ENCODE data around the gene RNU6-1.

The RNU6-1 gene

GRCh38 chr15:67857220-67857619 lies 17.4 kb upstream of the RNU6-1 start:
- DNase-seq (ENCODE audit: low spot score), result no peak

- no peak for DNase-seq (ENCODE audit: low spot score)
Measured at GRCh38 chr15:67855842-67856241, 16.0 kb upstream of the RNU6-1 start.

GRCh38 chr15:67854358-67854757 lies 14.5 kb upstream of the RNU6-1 start:
- DNase-seq (ENCODE audit: low spot score), result no peak

GRCh38 chr15:67853454-67853853 lies 13.6 kb upstream of the RNU6-1 start:
- DNase-seq (ENCODE audit: low spot score), result no peak

- DNase-seq (ENCODE audit: low spot score), result no peak
Measured at GRCh38 chr15:67852418-67852817, 12.6 kb upstream of the RNU6-1 start.

- DNase-seq (ENCODE audit: low spot score), result no peak
Measured at GRCh38 chr15:67850994-67851571, 11.2 kb upstream of the RNU6-1 start.

GRCh38 chr15:67850336-67850735 lies 10.5 kb upstream of the RNU6-1 start:
- DNase-seq (ENCODE audit: low spot score), result no peak

GRCh38 chr15:67849538-67849937 lies 9.7 kb upstream of the RNU6-1 start:
- no peak for DNase-seq (ENCODE audit: low spot score)

GRCh38 chr15:67845974-67846373 lies 6.1 kb upstream of the RNU6-1 start:
- no peak for DNase-seq (ENCODE audit: low spot score)

GRCh38 chr15:67843571-67844387 lies 3.9 kb upstream of the RNU6-1 start:
- no peak for DNase-seq (ENCODE audit: low spot score)

- DNase-seq (ENCODE audit: low spot score), result no peak
Measured at GRCh38 chr15:67843092-67843501, 3.3 kb upstream of the RNU6-1 start.

- DNase-seq (ENCODE audit: low spot score), result no peak
Measured at GRCh38 chr15:67841513-67841762, 1.6 kb upstream of the RNU6-1 start.

- DNase-seq (ENCODE audit: low spot score), result no peak
Measured at GRCh38 chr15:67840749-67841512, 1.1 kb upstream of the RNU6-1 start.

GRCh38 chr15:67839499-67839928 lies 331 bp downstream of the RNU6-1 start:
- peak; percentile 67 for DNase-seq (ENCODE audit: low spot score)

GRCh38 chr15:67838789-67839332 lies 984 bp downstream of the RNU6-1 start:
- DNase-seq (ENCODE audit: low spot score), result peak; percentile 67

- DNase-seq (ENCODE audit: low spot score), result no peak
Measured at GRCh38 chr15:67836955-67837354, 2.9 kb downstream of the RNU6-1 start.

- DNase-seq (ENCODE audit: low spot score), result peak; percentile 60
Measured at GRCh38 chr15:67836477-67836876, 3.4 kb downstream of the RNU6-1 start.

GRCh38 chr15:67836134-67836455 lies 3.8 kb downstream of the RNU6-1 start:
- no peak for DNase-seq (ENCODE audit: low spot score)

- no peak for DNase-seq (ENCODE audit: low spot score)
Measured at GRCh38 chr15:67835297-67836133, 4.3 kb downstream of the RNU6-1 start.

- DNase-seq (ENCODE audit: low spot score), result no peak
Measured at GRCh38 chr15:67834581-67835296, 5.1 kb downstream of the RNU6-1 start.

GRCh38 chr15:67833710-67834511 lies 5.9 kb downstream of the RNU6-1 start:
- peak; percentile 23 for DNase-seq (ENCODE audit: low spot score)

All from LoVo (cell line).